ENCODE results near the gene DNHD1.

- TF ChIP-seq, protein P1, sequence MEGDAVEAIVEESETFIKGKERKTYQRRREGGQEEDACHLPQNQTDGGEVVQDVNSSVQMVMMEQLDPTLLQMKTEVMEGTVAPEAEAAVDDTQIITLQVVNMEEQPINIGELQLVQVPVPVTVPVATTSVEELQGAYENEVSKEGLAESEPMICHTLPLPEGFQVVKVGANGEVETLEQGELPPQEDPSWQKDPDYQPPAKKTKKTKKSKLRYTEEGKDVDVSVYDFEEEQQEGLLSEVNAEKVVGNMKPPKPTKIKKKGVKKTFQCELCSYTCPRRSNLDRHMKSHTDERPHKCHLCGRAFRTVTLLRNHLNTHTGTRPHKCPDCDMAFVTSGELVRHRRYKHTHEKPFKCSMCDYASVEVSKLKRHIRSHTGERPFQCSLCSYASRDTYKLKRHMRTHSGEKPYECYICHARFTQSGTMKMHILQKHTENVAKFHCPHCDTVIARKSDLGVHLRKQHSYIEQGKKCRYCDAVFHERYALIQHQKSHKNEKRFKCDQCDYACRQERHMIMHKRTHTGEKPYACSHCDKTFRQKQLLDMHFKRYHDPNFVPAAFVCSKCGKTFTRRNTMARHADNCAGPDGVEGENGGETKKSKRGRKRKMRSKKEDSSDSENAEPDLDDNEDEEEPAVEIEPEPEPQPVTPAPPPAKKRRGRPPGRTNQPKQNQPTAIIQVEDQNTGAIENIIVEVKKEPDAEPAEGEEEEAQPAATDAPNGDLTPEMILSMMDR (IDR thresholded peaks at IDR 0.05; ENCODE audit: low read depth, low read length, poor library complexity, severe bottlenecking), result no peak
- TF ChIP-seq EZH2phosphoT487 (IDR thresholded peaks at IDR 0.05; ENCODE audit: borderline replicate concordance, low read length), result no peak
These were observed 113.5 kb downstream of the DNHD1 start for GRCh38 chr11:6610591-6610990.

Data from DOHH2 (cell line).